ENCODE measurements around the gene ATXN7. TPM values are rescaled to one million over a fixed set of nuclear protein-coding genes. Genes with fewer than 3 reads are reported as not detected.
A peak's percentile ranks its signal among the peaks of the same experiment; 100 is the strongest.

ATXN7 gene
- total and polyA plus RNA-seq, 2 of the 13 experiments (the other 11 are each of a cell fraction or from before 2014, with no cell fraction given): 13.8 to 20.0 TPM

DNA sequence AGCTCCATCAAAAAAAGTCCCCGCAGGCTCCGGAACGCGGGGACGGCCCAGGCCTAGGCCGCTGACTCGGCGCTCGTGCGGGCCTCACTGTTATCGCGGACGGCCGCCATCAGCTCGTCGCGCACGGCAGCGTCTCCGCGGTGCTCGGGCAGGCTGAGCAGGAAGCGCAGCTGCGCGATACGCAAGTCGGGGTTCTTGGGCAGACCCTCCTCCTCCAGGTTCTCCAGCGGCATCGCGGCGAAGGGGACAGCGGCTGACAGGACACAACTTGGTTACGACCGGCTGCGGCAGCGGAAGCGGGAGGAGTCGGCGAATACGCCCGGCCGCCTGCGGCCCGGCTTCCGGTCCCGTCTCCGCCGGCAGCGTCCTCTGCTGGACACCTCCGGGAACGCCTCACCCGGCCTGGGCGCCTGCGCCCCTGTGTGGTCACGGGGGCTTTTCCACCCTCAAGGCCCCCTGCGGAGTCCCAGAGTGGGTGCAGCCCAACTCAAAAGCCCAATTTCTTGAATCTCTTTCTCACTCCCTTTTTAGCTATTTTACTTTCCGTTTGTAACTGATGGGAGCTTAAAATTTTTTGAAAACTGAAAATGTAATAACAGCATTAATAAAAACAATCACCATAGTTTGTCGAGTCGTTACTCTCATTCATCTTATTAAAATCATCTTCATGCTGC, 159.7 kb downstream of the ATXN7 start, which contains the start of gene PSMD6 (continued):
- TF ChIP-seq, protein P1, sequence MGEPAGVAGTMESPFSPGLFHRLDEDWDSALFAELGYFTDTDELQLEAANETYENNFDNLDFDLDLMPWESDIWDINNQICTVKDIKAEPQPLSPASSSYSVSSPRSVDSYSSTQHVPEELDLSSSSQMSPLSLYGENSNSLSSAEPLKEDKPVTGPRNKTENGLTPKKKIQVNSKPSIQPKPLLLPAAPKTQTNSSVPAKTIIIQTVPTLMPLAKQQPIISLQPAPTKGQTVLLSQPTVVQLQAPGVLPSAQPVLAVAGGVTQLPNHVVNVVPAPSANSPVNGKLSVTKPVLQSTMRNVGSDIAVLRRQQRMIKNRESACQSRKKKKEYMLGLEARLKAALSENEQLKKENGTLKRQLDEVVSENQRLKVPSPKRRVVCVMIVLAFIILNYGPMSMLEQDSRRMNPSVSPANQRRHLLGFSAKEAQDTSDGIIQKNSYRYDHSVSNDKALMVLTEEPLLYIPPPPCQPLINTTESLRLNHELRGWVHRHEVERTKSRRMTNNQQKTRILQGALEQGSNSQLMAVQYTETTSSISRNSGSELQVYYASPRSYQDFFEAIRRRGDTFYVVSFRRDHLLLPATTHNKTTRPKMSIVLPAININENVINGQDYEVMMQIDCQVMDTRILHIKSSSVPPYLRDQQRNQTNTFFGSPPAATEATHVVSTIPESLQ (CRISPR knock-in tag; conservative IDR thresholded peaks at IDR 0.05): no peak
- no peak for TF ChIP-seq JUN (CRISPR knock-in tag; IDR thresholded peaks at IDR 0.05)
- TF ChIP-seq ZNF337 (CRISPR knock-in tag; IDR thresholded peaks at IDR 0.05; ENCODE audit: borderline replicate concordance, low read depth): no peak
- TF ChIP-seq HOXA9 (CRISPR knock-in tag; IDR thresholded peaks at IDR 0.05; ENCODE audit: borderline replicate concordance): no peak; the same call in 1 of the 2 replicates
- TF ChIP-seq ZNF737 (CRISPR knock-in tag; IDR thresholded peaks at IDR 0.05; ENCODE audit: borderline replicate concordance): no peak
- TF ChIP-seq ZNF720 (CRISPR knock-in tag; IDR thresholded peaks at IDR 0.05): no peak
- no peak for TF ChIP-seq ZFP41 (CRISPR knock-in tag; IDR thresholded peaks at IDR 0.05; ENCODE audit: borderline replicate concordance)
- TF ChIP-seq, protein P2, sequence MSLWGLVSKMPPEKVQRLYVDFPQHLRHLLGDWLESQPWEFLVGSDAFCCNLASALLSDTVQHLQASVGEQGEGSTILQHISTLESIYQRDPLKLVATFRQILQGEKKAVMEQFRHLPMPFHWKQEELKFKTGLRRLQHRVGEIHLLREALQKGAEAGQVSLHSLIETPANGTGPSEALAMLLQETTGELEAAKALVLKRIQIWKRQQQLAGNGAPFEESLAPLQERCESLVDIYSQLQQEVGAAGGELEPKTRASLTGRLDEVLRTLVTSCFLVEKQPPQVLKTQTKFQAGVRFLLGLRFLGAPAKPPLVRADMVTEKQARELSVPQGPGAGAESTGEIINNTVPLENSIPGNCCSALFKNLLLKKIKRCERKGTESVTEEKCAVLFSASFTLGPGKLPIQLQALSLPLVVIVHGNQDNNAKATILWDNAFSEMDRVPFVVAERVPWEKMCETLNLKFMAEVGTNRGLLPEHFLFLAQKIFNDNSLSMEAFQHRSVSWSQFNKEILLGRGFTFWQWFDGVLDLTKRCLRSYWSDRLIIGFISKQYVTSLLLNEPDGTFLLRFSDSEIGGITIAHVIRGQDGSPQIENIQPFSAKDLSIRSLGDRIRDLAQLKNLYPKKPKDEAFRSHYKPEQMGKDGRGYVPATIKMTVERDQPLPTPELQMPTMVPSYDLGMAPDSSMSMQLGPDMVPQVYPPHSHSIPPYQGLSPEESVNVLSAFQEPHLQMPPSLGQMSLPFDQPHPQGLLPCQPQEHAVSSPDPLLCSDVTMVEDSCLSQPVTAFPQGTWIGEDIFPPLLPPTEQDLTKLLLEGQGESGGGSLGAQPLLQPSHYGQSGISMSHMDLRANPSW (CRISPR knock-in tag; IDR thresholded peaks at IDR 0.05; ENCODE audit: borderline replicate concordance): peak; percentile 46; the same call in 1 of the 2 replicates
- TF ChIP-seq, protein P3, sequence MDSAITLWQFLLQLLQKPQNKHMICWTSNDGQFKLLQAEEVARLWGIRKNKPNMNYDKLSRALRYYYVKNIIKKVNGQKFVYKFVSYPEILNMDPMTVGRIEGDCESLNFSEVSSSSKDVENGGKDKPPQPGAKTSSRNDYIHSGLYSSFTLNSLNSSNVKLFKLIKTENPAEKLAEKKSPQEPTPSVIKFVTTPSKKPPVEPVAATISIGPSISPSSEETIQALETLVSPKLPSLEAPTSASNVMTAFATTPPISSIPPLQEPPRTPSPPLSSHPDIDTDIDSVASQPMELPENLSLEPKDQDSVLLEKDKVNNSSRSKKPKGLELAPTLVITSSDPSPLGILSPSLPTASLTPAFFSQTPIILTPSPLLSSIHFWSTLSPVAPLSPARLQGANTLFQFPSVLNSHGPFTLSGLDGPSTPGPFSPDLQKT (CRISPR knock-in tag; IDR thresholded peaks at IDR 0.05; ENCODE audit: borderline replicate concordance): no peak
- no peak for TF ChIP-seq U2AF1 (optimal IDR thresholded peaks at IDR 0.05; ENCODE audit: low read depth, low read length)
- TF ChIP-seq ZFX (CRISPR knock-in tag; IDR thresholded peaks at IDR 0.05; ENCODE audit: low read depth): peak; percentile 99
- no peak for TF ChIP-seq ZNF343 (CRISPR knock-in tag; IDR thresholded peaks at IDR 0.05)
- TF ChIP-seq, protein P4, sequence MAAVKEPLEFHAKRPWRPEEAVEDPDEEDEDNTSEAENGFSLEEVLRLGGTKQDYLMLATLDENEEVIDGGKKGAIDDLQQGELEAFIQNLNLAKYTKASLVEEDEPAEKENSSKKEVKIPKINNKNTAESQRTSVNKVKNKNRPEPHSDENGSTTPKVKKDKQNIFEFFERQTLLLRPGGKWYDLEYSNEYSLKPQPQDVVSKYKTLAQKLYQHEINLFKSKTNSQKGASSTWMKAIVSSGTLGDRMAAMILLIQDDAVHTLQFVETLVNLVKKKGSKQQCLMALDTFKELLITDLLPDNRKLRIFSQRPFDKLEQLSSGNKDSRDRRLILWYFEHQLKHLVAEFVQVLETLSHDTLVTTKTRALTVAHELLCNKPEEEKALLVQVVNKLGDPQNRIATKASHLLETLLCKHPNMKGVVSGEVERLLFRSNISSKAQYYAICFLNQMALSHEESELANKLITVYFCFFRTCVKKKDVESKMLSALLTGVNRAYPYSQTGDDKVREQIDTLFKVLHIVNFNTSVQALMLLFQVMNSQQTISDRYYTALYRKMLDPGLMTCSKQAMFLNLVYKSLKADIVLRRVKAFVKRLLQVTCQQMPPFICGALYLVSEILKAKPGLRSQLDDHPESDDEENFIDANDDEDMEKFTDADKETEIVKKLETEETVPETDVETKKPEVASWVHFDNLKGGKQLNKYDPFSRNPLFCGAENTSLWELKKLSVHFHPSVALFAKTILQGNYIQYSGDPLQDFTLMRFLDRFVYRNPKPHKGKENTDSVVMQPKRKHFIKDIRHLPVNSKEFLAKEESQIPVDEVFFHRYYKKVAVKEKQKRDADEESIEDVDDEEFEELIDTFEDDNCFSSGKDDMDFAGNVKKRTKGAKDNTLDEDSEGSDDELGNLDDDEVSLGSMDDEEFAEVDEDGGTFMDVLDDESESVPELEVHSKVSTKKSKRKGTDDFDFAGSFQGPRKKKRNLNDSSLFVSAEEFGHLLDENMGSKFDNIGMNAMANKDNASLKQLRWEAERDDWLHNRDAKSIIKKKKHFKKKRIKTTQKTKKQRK (IDR thresholded peaks at IDR 0.05; ENCODE audit: low read length): no peak
- 0 out of 2 replicates have a peak, but pooled peaks have one; percentile 95 for TF ChIP-seq KAT7 (CRISPR knock-in tag; IDR thresholded peaks at IDR 0.05; ENCODE audit: borderline replicate concordance)
- TF ChIP-seq ZNF10 (CRISPR knock-in tag; IDR thresholded peaks at IDR 0.05; ENCODE audit: borderline replicate concordance, low read depth): no peak
- TF ChIP-seq THAP11 (CRISPR knock-in tag; IDR thresholded peaks at IDR 0.05): peak; percentile 94
- TF ChIP-seq THYN1 (CRISPR knock-in tag; IDR thresholded peaks at IDR 0.05; ENCODE audit: borderline replicate concordance, low read depth): no peak
- peak; percentile 98 for TF ChIP-seq TARDBP (CRISPR knock-in tag; IDR thresholded peaks at IDR 0.05)
- no peak for TF ChIP-seq ZBTB3 (CRISPR knock-in tag; IDR thresholded peaks at IDR 0.05; ENCODE audit: borderline replicate concordance, low read depth)
- no peak for TF ChIP-seq NR1H2 (CRISPR knock-in tag; IDR thresholded peaks at IDR 0.05; ENCODE audit: borderline replicate concordance, low read depth)

All from HepG2 (cell line).